HepG2 (cell line): ENCODE data around the gene GATC. TPM values are rescaled to one million over a fixed set of nuclear protein-coding genes. Genes with fewer than 3 reads are reported as not detected.

ENCODE experiments used
- ADNP ChIP-seq: sonication (generic); formaldehyde crosslinking; IDR thresholded peaks from 2 replicates; pipeline ENCODE4 v1.4.0; 2020; ENCODE audit warnings: missing genetic modification reagents
- ARNT2 ChIP-seq: sonication (generic); formaldehyde crosslinking; IDR thresholded peaks from 2 replicates; pipeline ENCODE4 v1.8.0; 2022; ENCODE audit warnings: mild to moderate bottlenecking, low read depth, missing genetic modification reagents, moderate library complexity
- ASH2L ChIP-seq: fragments of 300-600, 200-600 bp; sonication (generic); IDR thresholded peaks from 2 replicates; pipeline ENCODE4 v1.7.0; 2017; ENCODE audit warnings: low read depth, mild to moderate bottlenecking, moderate library complexity, mixed read lengths, low read length; ENCODE audit not compliant: insufficient read length
- EED ChIP-seq: sonication (generic); formaldehyde crosslinking; IDR thresholded peaks from 2 replicates; pipeline ENCODE4 v1.5.0; 2020; ENCODE audit warnings: mild to moderate bottlenecking, missing genetic modification reagents
- EZH2 ChIP-seq: conservative IDR thresholded peaks from 2 replicates; pipeline ENCODE4 v1.6.1; 2012; ENCODE audit warnings: mild to moderate bottlenecking, low read depth, low read length, moderate library complexity
- FOXA3 ChIP-seq: IDR thresholded peaks from 2 replicates; pipeline ENCODE4 v1.6.1; 2016; ENCODE audit warnings: missing genetic modification reagents, missing compliant biosample characterization
- HMG20A ChIP-seq: IDR thresholded peaks from 2 replicates; pipeline ENCODE4 v1.6.1; 2016; ENCODE audit warnings: borderline replicate concordance
- HOXA7 ChIP-seq: sonication (generic); formaldehyde crosslinking; IDR thresholded peaks from 2 replicates; pipeline ENCODE4 v1.8.1; 2022; ENCODE audit warnings: mild to moderate bottlenecking, missing genetic modification reagents, moderate library complexity
- JUND ChIP-seq: sonication (generic); formaldehyde crosslinking; IDR thresholded peaks from 2 replicates; pipeline ENCODE4 v1.8.0; 2022; ENCODE audit warnings: mild to moderate bottlenecking, missing genetic modification reagents
- KDM2A ChIP-seq: sonication (generic); formaldehyde crosslinking; IDR thresholded peaks from 2 replicates; pipeline ENCODE4 v1.4.0; 2020; ENCODE audit warnings: low read depth, missing genetic modification reagents, borderline replicate concordance
- MAF1 ChIP-seq: sonication (generic); formaldehyde crosslinking; IDR thresholded peaks from 2 replicates; pipeline ENCODE4 v1.5.0; 2020; ENCODE audit warnings: missing genetic modification reagents, borderline replicate concordance
- MED8 ChIP-seq: sonication (generic); formaldehyde crosslinking; IDR thresholded peaks from 2 replicates; pipeline ENCODE4 v1.8.1; 2023; ENCODE audit warnings: mild to moderate bottlenecking, missing genetic modification reagents; ENCODE audit not compliant: insufficient replicate concordance
- NFYC ChIP-seq: IDR thresholded peaks from 2 replicates; pipeline ENCODE4 v1.6.1; 2016; ENCODE audit warnings: missing genetic modification reagents, missing compliant biosample characterization
- PAF1 ChIP-seq: IDR thresholded peaks from 2 replicates; pipeline ENCODE4 v1.6.1; 2016; ENCODE audit warnings: missing genetic modification reagents, missing compliant biosample characterization
- RNF219 ChIP-seq: sonication (generic); formaldehyde crosslinking; IDR thresholded peaks from 2 replicates; pipeline ENCODE4 v1.5.0; 2020; ENCODE audit warnings: mild to moderate bottlenecking, missing genetic modification reagents
- TOPORS ChIP-seq: sonication (generic); formaldehyde crosslinking; IDR thresholded peaks from 2 replicates; pipeline ENCODE4 v1.8.0; 2023; ENCODE audit warnings: mild to moderate bottlenecking, missing genetic modification reagents
- U2AF2 ChIP-seq: fragments of 200-400 bp; formaldehyde crosslinking; IDR thresholded peaks from 2 replicates; pipeline ENCODE4 v1.6.1; 2017; ENCODE audit warnings: low read depth, mild to moderate bottlenecking, low read length
- ZNF275 ChIP-seq: sonication (generic); formaldehyde crosslinking; IDR thresholded peaks from 2 replicates; pipeline ENCODE4 v1.8.0; 2022; ENCODE audit warnings: missing genetic modification reagents, mild to moderate bottlenecking, inconsistent platforms, borderline replicate concordance
- ZNF337 ChIP-seq: sonication (generic); formaldehyde crosslinking; IDR thresholded peaks from 2 replicates; pipeline ENCODE4 v1.5.1; 2020; ENCODE audit warnings: missing genetic modification reagents, low read depth, mild to moderate bottlenecking, borderline replicate concordance
- ZNF350 ChIP-seq: sonication (generic); formaldehyde crosslinking; IDR thresholded peaks from 2 replicates; pipeline ENCODE4 v1.4.0; 2020; ENCODE audit warnings: mild to moderate bottlenecking, low read depth, missing genetic modification reagents, borderline replicate concordance
- ZNF512B ChIP-seq: sonication (generic); formaldehyde crosslinking; IDR thresholded peaks from 2 replicates; pipeline ENCODE4 v1.5.1; 2020; ENCODE audit warnings: missing genetic modification reagents, mild to moderate bottlenecking, borderline replicate concordance
- ZNF576 ChIP-seq: sonication (generic); formaldehyde crosslinking; IDR thresholded peaks from 2 replicates; pipeline ENCODE4 v1.4.0; 2020; ENCODE audit warnings: mild to moderate bottlenecking, missing genetic modification reagents
- ZNF766 ChIP-seq: sonication (generic); formaldehyde crosslinking; IDR thresholded peaks from 2 replicates; pipeline ENCODE4 v1.5.0; 2020; ENCODE audit warnings: missing genetic modification reagents, borderline replicate concordance
- ZNF792 ChIP-seq: IDR thresholded peaks from 2 replicates; pipeline ENCODE4 v1.6.1; 2016
- polyA plus RNA-seq, 8 experiments: library from polyadenylated mRNA; depleted of rRNA in 3 of 8; stranded (reverse) in 7 of 8; unstranded in 1 of 8; fragments of >200 nt; fragmentation: Illumina TruSeq in 4 of 8; extraction: Trizol in 4 of 8; gene quantifications; 2 replicates each; pipeline versions ENCODE4 v1.2.1 to v1.2.3, GENCODE V29; 2011 to 2016; ENCODE audit warnings: low read depth in 4 of 8, missing spikeins in 1 of 8, mixed read lengths in 1 of 8; ENCODE audit not compliant: insufficient read depth in 1 of 8
- total RNA-seq, 5 experiments: library from RNA; depleted of rRNA; stranded (reverse); fragments of >200 nt; fragmentation: Illumina TruSeq; extraction: Trizol; gene quantifications; 2 replicates each; pipeline ENCODE4 v1.2.3, GENCODE V29; 2016; ENCODE audit warnings: low read depth in 1 of 5

GATC gene
- total and polyA plus RNA-seq, 2 of the 13 experiments (the other 11 are each of a cell fraction or from before 2014, with no cell fraction given) = 17.7 to 29.7 TPM

- TF ChIP-seq ZNF337 (CRISPR knock-in tag) (no peak), MED8 (no peak), ZNF350 (no peak; the same call in 1 of the 2 replicates), ARNT2 (CRISPR knock-in tag) (no peak), ZNF512B (CRISPR knock-in tag) (0 out of 2 replicates have a peak, but pooled peaks have one; percentile 74), ASH2L (peak; percentile 74), ZNF576 (CRISPR knock-in tag) (no peak), NFYC (CRISPR knock-in tag) (peak; percentile 74), HMG20A (CRISPR knock-in tag) (no peak), EED (CRISPR knock-in tag) (no peak), ZNF792 (peak; percentile 65; the same call in 1 of the 2 replicates), ADNP (CRISPR knock-in tag) (no peak), EZH2 (no peak), FOXA3 (CRISPR knock-in tag) (0 out of 2 replicates have a peak, but pooled peaks have one; percentile 13), U2AF2 (no peak), KDM2A (peak; percentile 75; the same call in 1 of the 2 replicates), HOXA7 (CRISPR knock-in tag) (no peak), ZNF275 (CRISPR knock-in tag) (0 out of 2 replicates have a peak, but pooled peaks have one; percentile 27), RNF219 (CRISPR knock-in tag) (no peak), PAF1 (CRISPR knock-in tag) (no peak), MAF1 (CRISPR knock-in tag) (no peak), JUND (no peak), TOPORS (peak; percentile 22; the same call in 1 of the 2 replicates), ZNF766 (0 out of 2 replicates have a peak, but pooled peaks have one; percentile 39)
These were observed 8.3 kb upstream of the GATC start, which contains the start of gene COX6A1 (continued) for GRCh38 chr12:120437735-120438494.
